GM12878 (cell line): ENCODE measurements around the gene KAZN. TPM values are rescaled to one million over a fixed set of nuclear protein-coding genes. Genes with fewer than 3 reads are reported as not detected.

Experiments used
- ATAC-seq: fragments of 200-7000 bp; cut with Tn5 transposase; 3 replicates; pipeline ENCODE4 v1.9.1; 2020; ENCODE audit warnings: mild to moderate bottlenecking, moderate library complexity
- BruUV-seq: library from RNA; stranded (reverse); fragments of 400-500 nt; replicated peaks from 2 replicates; lab custom pipeline; 2021; lab: Mats Ljungman, UMichigan
- CTCF ChIA-PET: fragments of 300-600 bp; sonication (Branson Sonifier 250); formaldehyde crosslinking; extraction: SDS; loops from one replicate; lab custom pipeline; 2021; ENCODE audit warnings: inconsistent platforms; lab: Yijun Ruan, JAX
- POLR2A ChIA-PET: fragments of 350-600 bp; formaldehyde crosslinking; extraction: SDS; loops from one replicate; lab custom pipeline; 2021; ENCODE audit warnings: inconsistent platforms; lab: Charles Lee
- RAD21 ChIA-PET: fragments of 300-600 bp; sonication (Branson Sonifier 250); formaldehyde crosslinking; loops from one replicate; lab custom pipeline; 2023; ENCODE audit warnings: antibody characterized with exemption; ENCODE audit not compliant: unreplicated experiment; lab: Charles Lee
- SMC1A ChIA-PET: fragments of 300-600 bp; sonication (Branson Sonifier 250); formaldehyde crosslinking; loops from one replicate; lab custom pipeline; 2023; ENCODE audit not compliant: unreplicated experiment, uncharacterized antibody; lab: Charles Lee
- DNase-seq: peaks from one replicate; pipeline ENCODE4 v3.0.0-alpha.2; 2011; ENCODE audit warnings: low read depth, low spot score
- FAIRE-seq: peaks from 3 replicates; lab custom pipeline; 2011; peaks lifted over from hg19 to GRCh38; lab: Jason Lieb, UNC
- H2AFZ ChIP-seq: 2 replicates; pipeline ENCODE4 v1.6.0; 2011; ENCODE audit warnings: low read depth, low read length, control low read depth; ENCODE audit not compliant: control insufficient read depth
- H3K27ac ChIP-seq: 2 replicates; pipeline ENCODE4 v1.5.1; 2011; ENCODE audit warnings: control low read depth; ENCODE audit not compliant: control insufficient read depth, insufficient read depth
- H3K27me3 ChIP-seq, 2 experiments: replicated peaks in 1 of 2; 2 replicates each; pipeline versions ENCODE4 v1.6.0 to v1.6.1; 2011; ENCODE audit warnings: low read length in 1 of 2; ENCODE audit not compliant: control insufficient read depth in 2 of 2, insufficient read depth in 2 of 2
- H3K36me3 ChIP-seq, 2 experiments: 2 replicates each; pipeline ENCODE4 v1.5.1; 2011; ENCODE audit warnings: low read length in 1 of 2; ENCODE audit not compliant: control insufficient read depth in 2 of 2, insufficient read depth in 2 of 2
- H3K4me1 ChIP-seq: 2 replicates; pipeline ENCODE4 v1.6.1; 2011; ENCODE audit warnings: mild to moderate bottlenecking, low read length, moderate library complexity, mixed read lengths; ENCODE audit not compliant: control insufficient read depth, insufficient read depth
- H3K4me2 ChIP-seq: 2 replicates; pipeline ENCODE4 v1.6.0; 2011; ENCODE audit warnings: control low read depth; ENCODE audit not compliant: control insufficient read depth, insufficient read depth
- H3K4me3 ChIP-seq: fragments of 200-600 bp; sonication (generic); 2 replicates; pipeline ENCODE4 v1.5.1; 2016
- H3K79me2 ChIP-seq: 2 replicates; pipeline ENCODE4 v1.6.0; 2011; ENCODE audit warnings: low read length; ENCODE audit not compliant: control insufficient read depth, insufficient read depth
- H3K9ac ChIP-seq: 2 replicates; pipeline ENCODE4 v1.8.0; 2011; ENCODE audit warnings: low read length, control low read depth, mixed read lengths; ENCODE audit not compliant: control insufficient read depth, insufficient read depth
- H3K9me3 ChIP-seq: replicated peaks from 3 replicates; pipeline ENCODE4 v1.5.1; 2011; ENCODE audit warnings: mild to moderate bottlenecking, low read length; ENCODE audit not compliant: control insufficient read depth, insufficient read depth
- H4K20me1 ChIP-seq: 2 replicates; pipeline ENCODE4 v1.6.0; 2011; ENCODE audit not compliant: control insufficient read depth, insufficient read depth
- BACH1 ChIP-seq: fragments of 450-650 bp; IDR thresholded peaks from 2 replicates; pipeline ENCODE4 v1.6.1; 2017; ENCODE audit warnings: mild to moderate bottlenecking, borderline replicate concordance
- CHD1 ChIP-seq: IDR thresholded peaks from 2 replicates; pipeline ENCODE4 v1.6.1; 2012; ENCODE audit warnings: low read depth, low read length, improper control_type of control experiment
- KDM1A ChIP-seq: fragments of 200-600 bp; sonication (generic); IDR thresholded peaks from 2 replicates; pipeline ENCODE4 v1.6.1; 2016; ENCODE audit warnings: borderline replicate concordance
- LARP7 ChIP-seq: fragments of 450-650 bp; IDR thresholded peaks from 2 replicates; pipeline ENCODE4 v1.6.1; 2017; ENCODE audit warnings: mild to moderate bottlenecking
- NFYB ChIP-seq: IDR thresholded peaks from 2 replicates; pipeline ENCODE4 v1.6.1; 2011; ENCODE audit warnings: low read depth, mild to moderate bottlenecking, low read length, improper control_type of control experiment, moderate library complexity; ENCODE audit not compliant: insufficient read depth
- PRDM15 ChIP-seq: fragments of 450-650 bp; formaldehyde crosslinking; IDR thresholded peaks from 2 replicates; pipeline ENCODE4 v1.4.0; 2020; ENCODE audit warnings: mild to moderate bottlenecking, moderate library complexity
- RFX5 ChIP-seq: IDR thresholded peaks from 2 replicates; pipeline ENCODE4 v1.6.1; 2011; ENCODE audit warnings: low read depth, low read length, improper control_type of control experiment
- TCF12 ChIP-seq: IDR thresholded peaks from 2 replicates; pipeline ENCODE4 v1.6.1; 2011; ENCODE audit warnings: low read depth, mild to moderate bottlenecking, low read length
- WRNIP1 ChIP-seq: IDR thresholded peaks from 2 replicates; pipeline ENCODE4 v1.6.1; 2011; ENCODE audit warnings: low read depth, low read length, improper control_type of control experiment, borderline replicate concordance
- ZBED1 ChIP-seq: IDR thresholded peaks from 2 replicates; pipeline ENCODE4 v1.6.1; 2016; ENCODE audit warnings: borderline replicate concordance
- ZNF384 ChIP-seq: IDR thresholded peaks from 2 replicates; pipeline ENCODE4 v1.6.1; 2012; ENCODE audit warnings: low read depth, mild to moderate bottlenecking, low read length, improper control_type of control experiment, borderline replicate concordance
- WGBS: methylation state at CpG from one replicate; pipeline ENCODE4 v1.1.6; 2016; ENCODE audit warnings: low lambda C conversion rate; ENCODE audit not compliant: insufficient replicate concordance, insufficient coverage; ENCODE audit errors: missing lambda C conversion rate; 5-methylcytosine and 5-hydroxymethylcytosine counted together
- in situ Hi-C: fragments of 300-500 bp; cut with MboI; formaldehyde crosslinking; loops from 9 replicates; pipeline ENCODE4 v1.14.3; 2018; ENCODE audit warnings: mixed read lengths
- intact Hi-C: fragments of 100-400 bp; cut with micrococcal nuclease; formaldehyde crosslinking; loops from one replicate; pipeline ENCODE4 v1.14.2; 2022; ENCODE audit not compliant: unreplicated experiment
- polyA plus RNA-seq, 11 experiments: library from polyadenylated mRNA; depleted of rRNA in 4 of 11; unstranded in 6 of 11; stranded (reverse) in 5 of 11; fragments of >200 nt; fragmentation: Nextera tagmentation in 4 of 11; fragmentation: Illumina TruSeq in 1 of 11; extraction: Ambion mirVana in 4 of 11; extraction: Trizol in 1 of 11; gene quantifications; 1 replicate in 1 of 11; 2 replicates in 10 of 11; pipeline versions ENCODE4 v1.2.1 to v1.2.3, GENCODE V29; 2011 to 2016; ENCODE audit warnings: inconsistent platforms in 2 of 11, missing spikeins in 2 of 11, low read depth in 1 of 11
- total RNA-seq, 4 experiments: library from RNA; depleted of rRNA in 3 of 4; stranded (reverse); fragments of >200 nt in 3 of 4; fragmentation: Illumina TruSeq in 1 of 4; extraction: Trizol in 1 of 4; gene quantifications; 2 replicates each; pipeline versions ENCODE4 v1.2.1 to v1.2.3, GENCODE V29; 2013 to 2021
- TF ChIP-seq, protein P1 (sequence below): fragments of 450-650 bp; IDR thresholded peaks from 2 replicates; pipeline ENCODE4 v1.6.1; 2016; ENCODE audit warnings: mild to moderate bottlenecking

KAZN gene
- total and polyA plus RNA-seq, 10 of the 15 experiments (the other 5 are each of a cell fraction or from before 2014, with no cell fraction given) = 0.72 to 4.0 (median 1.2) TPM

DNA sequence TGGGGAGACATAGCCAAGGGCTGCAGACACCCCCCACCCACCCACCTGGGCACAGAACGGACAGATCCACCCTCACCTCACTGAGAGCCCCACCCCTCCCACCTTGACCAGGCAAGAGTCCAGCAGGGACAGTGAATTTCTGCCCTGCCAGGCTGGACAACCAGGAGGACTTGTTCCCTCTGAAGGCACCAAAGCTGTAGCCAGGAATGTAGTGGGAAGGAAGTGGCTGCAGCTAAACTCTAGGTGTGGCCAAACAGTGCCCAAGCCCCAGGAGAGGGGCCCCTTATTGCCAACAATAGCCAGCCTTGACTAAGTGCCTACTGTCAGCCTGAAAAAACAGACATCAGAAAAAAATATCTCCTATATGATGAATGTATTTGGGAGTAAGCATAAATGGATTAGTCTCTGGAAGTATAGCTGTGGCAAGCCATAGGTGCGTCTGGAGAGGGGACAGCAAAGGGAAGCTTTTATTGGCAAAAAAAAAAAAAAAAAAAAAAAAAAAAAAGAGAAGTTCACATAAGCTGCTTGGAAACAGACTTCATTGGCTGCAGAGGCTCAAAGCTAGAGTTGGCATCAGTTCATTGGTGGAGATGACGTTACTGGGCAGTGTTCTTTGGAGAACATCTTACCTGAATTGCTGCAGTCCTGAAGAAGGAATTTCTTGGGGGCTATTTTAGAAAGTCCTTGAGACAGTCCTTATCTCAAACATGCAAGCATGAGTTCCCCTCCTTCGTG is 490.9 kb downstream of the KAZN start:
- no peaks in the 10 kb centered on the region; a peak in 1 of 4 replicates for H3K27me3 ChIP-seq
- BruUV-seq = no TSS peak
- intact Hi-C loops = no loop called here
- TF ChIP-seq ZNF384 (0 out of 2 replicates have a peak, but pooled peaks have one; percentile 19), RFX5 (peak; percentile 41; the same call in 1 of the 2 replicates), TCF12 (no peak), WRNIP1 (no peak), NFYB (0 out of 2 replicates have a peak, but pooled peaks have one; percentile 51), PRDM15 (no peak), ZBED1 (no peak), LARP7 (no peak), KDM1A (no peak), CHD1 (no peak), BACH1 (no peak)
- TF ChIP-seq, protein P1, sequence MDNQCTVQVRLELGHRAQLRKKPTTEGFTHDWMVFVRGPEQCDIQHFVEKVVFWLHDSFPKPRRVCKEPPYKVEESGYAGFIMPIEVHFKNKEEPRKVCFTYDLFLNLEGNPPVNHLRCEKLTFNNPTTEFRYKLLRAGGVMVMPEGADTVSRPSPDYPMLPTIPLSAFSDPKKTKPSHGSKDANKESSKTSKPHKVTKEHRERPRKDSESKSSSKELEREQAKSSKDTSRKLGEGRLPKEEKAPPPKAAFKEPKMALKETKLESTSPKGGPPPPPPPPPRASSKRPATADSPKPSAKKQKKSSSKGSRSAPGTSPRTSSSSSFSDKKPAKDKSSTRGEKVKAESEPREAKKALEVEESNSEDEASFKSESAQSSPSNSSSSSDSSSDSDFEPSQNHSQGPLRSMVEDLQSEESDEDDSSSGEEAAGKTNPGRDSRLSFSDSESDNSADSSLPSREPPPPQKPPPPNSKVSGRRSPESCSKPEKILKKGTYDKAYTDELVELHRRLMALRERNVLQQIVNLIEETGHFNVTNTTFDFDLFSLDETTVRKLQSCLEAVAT = no peak
- TF ChIP-seq, all 136 proteins: peak for 3
- Histone ChIP-seq H3K4me1 (no peaks in the 10 kb centered on the region), H3K9ac (no peak overlapping the region), H3K79me2 (no peaks in the 10 kb centered on the region), H2AFZ (no peak overlapping the region), H3K27ac (no peak overlapping the region), H3K4me3 (no peak overlapping the region), H3K4me2 (no peak overlapping the region), H3K36me3 (no peaks in the 10 kb centered on the region), H3K9me3 (no peaks in the 10 kb centered on the region), H4K20me1 (no peaks in the 10 kb centered on the region)
- CTCF ChIA-PET = interaction anchor here (0.6 to 1.8 kb wide), 5 partner anchors 10 to 311 kb away, joined by 3 to 9 read pairs (median 4); no protein-coding TSS in a partner anchor
- FAIRE-seq = no peak
- WGBS = 0% methylated on average over 4 of the region's 4 CpGs
- SMC1A ChIA-PET = interaction anchor here (1.4 kb wide), 1 partner anchor 10 kb away, joined by 4 read pairs; no protein-coding TSS in a partner anchor
- in situ Hi-C loops = no loop called here
- RAD21 ChIA-PET = no interaction called here
- no peak for DNase-seq
- POLR2A ChIA-PET = interaction anchor here (0.5 kb wide), 1 partner anchor 36 kb away, joined by 4 read pairs; no protein-coding TSS in a partner anchor
- peak; percentile 48 for ATAC-seq
